A673 (cell line): Measurements from ENCODE around the gene PPM1F.

Experiments
- EZH2 ChIP-seq: fragments of 200-600 bp; sonication (generic); IDR thresholded peaks from 2 replicates; pipeline ENCODE4 v1.6.1; 2017; ENCODE audit warnings: borderline replicate concordance, low read depth, mild to moderate bottlenecking, mixed read lengths, antibody characterized with exemption, low read length; ENCODE audit not compliant: poor library complexity, severe bottlenecking
- TF ChIP-seq, protein P1 (sequence below): fragments of 300-800, 200-600 bp; sonication (generic); conservative IDR thresholded peaks from 2 replicates; pipeline ENCODE4 v1.5.1; 2017; ENCODE audit warnings: low read depth, mild to moderate bottlenecking, antibody characterized with exemption, low read length, moderate library complexity, mixed read lengths

DNA sequence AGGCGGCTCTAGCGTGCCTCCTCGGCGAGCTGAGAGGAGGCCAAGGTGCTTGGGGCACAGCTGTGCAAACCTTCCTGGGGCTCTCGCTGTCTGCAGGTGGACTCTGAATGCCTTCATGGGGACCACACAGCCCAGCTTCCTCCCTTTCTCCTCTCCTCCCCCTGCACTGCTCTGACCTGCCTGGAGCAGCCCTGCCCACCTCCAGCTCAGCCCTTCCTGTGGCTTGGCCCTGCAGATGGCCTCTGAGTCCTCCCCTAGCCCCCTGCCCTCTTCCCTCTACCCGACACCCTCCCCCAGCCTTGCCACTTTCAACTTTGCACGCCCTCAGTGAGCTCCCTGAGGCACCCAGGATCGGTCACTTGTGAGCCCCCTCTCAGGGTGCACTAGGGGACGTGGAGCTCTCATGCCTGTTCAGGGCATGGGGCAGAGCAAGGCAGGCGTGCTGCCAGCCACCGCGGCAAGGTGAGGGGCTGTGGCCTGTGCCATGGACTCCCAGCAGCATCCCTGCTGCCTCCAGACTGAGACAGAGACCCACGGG is 31.4 kb downstream of the PPM1F start:
- TF ChIP-seq, protein P1, sequence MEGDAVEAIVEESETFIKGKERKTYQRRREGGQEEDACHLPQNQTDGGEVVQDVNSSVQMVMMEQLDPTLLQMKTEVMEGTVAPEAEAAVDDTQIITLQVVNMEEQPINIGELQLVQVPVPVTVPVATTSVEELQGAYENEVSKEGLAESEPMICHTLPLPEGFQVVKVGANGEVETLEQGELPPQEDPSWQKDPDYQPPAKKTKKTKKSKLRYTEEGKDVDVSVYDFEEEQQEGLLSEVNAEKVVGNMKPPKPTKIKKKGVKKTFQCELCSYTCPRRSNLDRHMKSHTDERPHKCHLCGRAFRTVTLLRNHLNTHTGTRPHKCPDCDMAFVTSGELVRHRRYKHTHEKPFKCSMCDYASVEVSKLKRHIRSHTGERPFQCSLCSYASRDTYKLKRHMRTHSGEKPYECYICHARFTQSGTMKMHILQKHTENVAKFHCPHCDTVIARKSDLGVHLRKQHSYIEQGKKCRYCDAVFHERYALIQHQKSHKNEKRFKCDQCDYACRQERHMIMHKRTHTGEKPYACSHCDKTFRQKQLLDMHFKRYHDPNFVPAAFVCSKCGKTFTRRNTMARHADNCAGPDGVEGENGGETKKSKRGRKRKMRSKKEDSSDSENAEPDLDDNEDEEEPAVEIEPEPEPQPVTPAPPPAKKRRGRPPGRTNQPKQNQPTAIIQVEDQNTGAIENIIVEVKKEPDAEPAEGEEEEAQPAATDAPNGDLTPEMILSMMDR = no peak
- TF ChIP-seq EZH2 = no peak
